Hepatocyte (in vitro differentiated cells): ENCODE results near the gene ELAVL2. TPM values are rescaled to one million over a fixed set of nuclear protein-coding genes. Genes with fewer than 3 reads are reported as not detected.
A peak's percentile ranks its signal among the peaks of the same experiment; 100 is the strongest.

ENCODE experiments used
- DNase-seq: peaks from one replicate; pipeline ENCODE4 v3.0.0-alpha.2; 2016; ENCODE audit warnings: low spot score
- H2AFZ ChIP-seq: fragments of 200-600 bp; sonication (generic); 2 replicates; pipeline ENCODE4 v1.6.0; 2016; ENCODE audit warnings: antibody characterized with exemption, mild to moderate bottlenecking
- H3K27ac ChIP-seq: fragments of 200-600 bp; sonication (generic); 2 replicates; pipeline ENCODE4 v1.5.1; 2016; ENCODE audit warnings: mild to moderate bottlenecking
- H3K27me3 ChIP-seq: fragments of 200-600 bp; sonication (generic); 2 replicates; pipeline ENCODE4 v1.6.1; 2016
- H3K36me3 ChIP-seq: fragments of 200-600 bp; sonication (generic); replicated peaks from 2 replicates; pipeline ENCODE4 v1.5.1; 2016; ENCODE audit warnings: low read depth; ENCODE audit not compliant: insufficient read depth
- H3K4me1 ChIP-seq: fragments of 200-600 bp; sonication (generic); 2 replicates; pipeline ENCODE4 v1.5.1; 2016; ENCODE audit warnings: mild to moderate bottlenecking, moderate library complexity; ENCODE audit not compliant: insufficient read depth
- H3K4me2 ChIP-seq: fragments of 200-600 bp; sonication (generic); 2 replicates; pipeline ENCODE4 v1.6.0; 2016
- H3K4me3 ChIP-seq: fragments of 200-600 bp; sonication (generic); 2 replicates; pipeline ENCODE4 v1.5.1; 2016; ENCODE audit warnings: mild to moderate bottlenecking
- H3K79me2 ChIP-seq: fragments of 200-600 bp; sonication (generic); 2 replicates; pipeline ENCODE4 v1.6.0; 2017; ENCODE audit warnings: mild to moderate bottlenecking
- H3K9me2 ChIP-seq: fragments of 200-600 bp; sonication (generic); replicated peaks from 2 replicates; pipeline ENCODE4 v1.6.0; 2017; ENCODE audit warnings: mild to moderate bottlenecking; ENCODE audit not compliant: insufficient read depth
- H3K9me3 ChIP-seq: fragments of 200-600 bp; sonication (generic); 2 replicates; pipeline ENCODE4 v1.5.1; 2016; ENCODE audit warnings: low read depth, mild to moderate bottlenecking
- H4K20me1 ChIP-seq: fragments of 200-600 bp; sonication (generic); 2 replicates; pipeline ENCODE4 v1.6.0; 2016; ENCODE audit warnings: mild to moderate bottlenecking; ENCODE audit not compliant: insufficient read depth, poor library complexity, severe bottlenecking
- CTCF ChIP-seq: fragments of 200-600 bp; sonication (generic); IDR thresholded peaks from 2 replicates; pipeline ENCODE4 v1.5.1; 2016; ENCODE audit warnings: antibody characterized with exemption, mild to moderate bottlenecking; ENCODE audit not compliant: poor library complexity
- EZH2 ChIP-seq: fragments of 200-600 bp; sonication (generic); IDR thresholded peaks from 2 replicates; pipeline ENCODE4 v1.6.1; 2016; ENCODE audit warnings: antibody characterized with exemption, mild to moderate bottlenecking, borderline replicate concordance
- EZH2phosphoT487 ChIP-seq: fragments of 200-600 bp; sonication (generic); IDR thresholded peaks from one replicate; pipeline ENCODE4 v1.6.1; 2018; ENCODE audit warnings: antibody characterized with exemption, mild to moderate bottlenecking, low read depth, moderate library complexity; ENCODE audit not compliant: unreplicated experiment, severe bottlenecking
- WGBS: methylation state at CpG from one replicate; pipeline ENCODE4 v1.1.6; 2016; ENCODE audit warnings: low lambda C conversion rate; ENCODE audit errors: missing lambda C conversion rate; 5-methylcytosine and 5-hydroxymethylcytosine counted together
- polyA plus RNA-seq: library from polyadenylated mRNA; unstranded; fragments of >200 nt; fragmentation: Nextera tagmentation; extraction: Ambion mirVana; gene quantifications from 2 replicates; pipeline ENCODE4 v1.2.1, GENCODE V29; 2016
- total RNA-seq: library from RNA; depleted of rRNA; stranded (reverse); fragments of >200 nt; gene quantifications from 2 replicates; pipeline ENCODE4 v1.2.3, GENCODE V29; 2014

Gene ELAVL2
- total and polyA plus RNA-seq, 2 experiments from 2014 or later = 0.93 TPM; not detected in 1

- DNase-seq = peak; percentile 52
- Histone ChIP-seq H3K36me3 (no peaks in the 10 kb centered on the region), H3K79me2 (no peaks in the 10 kb centered on the region), H2AFZ (peak overlapping the region; percentile 57), H3K9me2 (no peaks in the 10 kb centered on the region), H3K4me3 (peak overlapping the region; percentile 43), H3K27me3 (peaks cover 47% of the 10 kb centered on the region), H3K4me1 (peaks cover 7% of the 10 kb centered on the region), H4K20me1 (no peaks in the 10 kb centered on the region), H3K9me3 (no peaks in the 10 kb centered on the region), H3K4me2 (peak overlapping the region; percentile 94), H3K27ac (no peak overlapping the region)
- WGBS = 2% methylated on average over 52 of the region's 62 CpGs
- TF ChIP-seq EZH2phosphoT487 = no peak
- no peak for TF ChIP-seq CTCF
- TF ChIP-seq EZH2 = peak; percentile 72
These were observed 24.9 kb upstream of the ELAVL2 start for GRCh38 chr9:23850690-23851629.

- Histone ChIP-seq H2AFZ (peak overlapping the region; percentile 57), H4K20me1 (no peaks in the 10 kb centered on the region), H3K9me3 (no peaks in the 10 kb centered on the region), H3K36me3 (no peaks in the 10 kb centered on the region), H3K4me2 (peak overlapping the region; percentile 94), H3K79me2 (no peaks in the 10 kb centered on the region), H3K4me3 (peak overlapping the region; percentile 43), H3K4me1 (peaks cover 7% of the 10 kb centered on the region), H3K27ac (no peak overlapping the region), H3K27me3 (peaks cover 47% of the 10 kb centered on the region), H3K9me2 (no peaks in the 10 kb centered on the region)
- DNase-seq = peak; percentile 33
- WGBS = 2% methylated on average over 11 of the region's 17 CpGs
- TF ChIP-seq EZH2 (no peak), EZH2phosphoT487 (no peak)
These were observed 24.2 kb upstream of the ELAVL2 start for GRCh38 chr9:23850242-23850689.

GRCh38 chr9:23849379-23850035, 23.5 kb upstream of the ELAVL2 start:
- peaks cover 7% of the 10 kb centered on the region for H3K4me1 ChIP-seq
- H4K20me1 ChIP-seq = no peaks in the 10 kb centered on the region
- H3K79me2 ChIP-seq = no peaks in the 10 kb centered on the region
- H3K9me3 ChIP-seq = no peaks in the 10 kb centered on the region
- WGBS = 3% methylated on average over 11 of the region's 11 CpGs
- no peak for DNase-seq
- no peaks in the 10 kb centered on the region for H3K36me3 ChIP-seq
- peak overlapping the region; percentile 57 for H2AFZ ChIP-seq
- peak overlapping the region; percentile 43 for H3K4me3 ChIP-seq
- H3K27ac ChIP-seq = no peak overlapping the region
- H3K4me2 ChIP-seq = peak overlapping the region; percentile 94
- TF ChIP-seq CTCF = no peak
- TF ChIP-seq EZH2phosphoT487 = no peak
- no peak for TF ChIP-seq EZH2
- H3K9me2 ChIP-seq = no peaks in the 10 kb centered on the region
- H3K27me3 ChIP-seq = peaks cover 47% of the 10 kb centered on the region

GRCh38 chr9:23842565-23843129, 16.6 kb upstream of the ELAVL2 start:
- H3K27ac ChIP-seq = no peak overlapping the region
- no peak overlapping the region for H3K4me3 ChIP-seq
- no peak for DNase-seq
- no peak for TF ChIP-seq CTCF
- TF ChIP-seq EZH2phosphoT487 = no peak
- TF ChIP-seq EZH2 = no peak
- peaks cover 10% of the 10 kb centered on the region for H3K27me3 ChIP-seq
- H3K36me3 ChIP-seq = no peaks in the 10 kb centered on the region
- H4K20me1 ChIP-seq = no peaks in the 10 kb centered on the region
- H3K9me2 ChIP-seq = no peaks in the 10 kb centered on the region
- no peaks in the 10 kb centered on the region for H3K9me3 ChIP-seq
- no peak overlapping the region for H2AFZ ChIP-seq
- no peaks in the 10 kb centered on the region for H3K79me2 ChIP-seq
- H3K4me2 ChIP-seq = no peak overlapping the region
- 84% methylated on average over 1 of the region's 1 CpG for WGBS
- H3K4me1 ChIP-seq = no peaks in the 10 kb centered on the region
